ENCODE data around the gene NRG2.

NRG2 gene

GRCh38 chr5:139845846-139846681 lies 197.0 kb downstream of the NRG2 start:
- H3K4me2 ChIP-seq (ENCODE audit: low read length), result no peak overlapping the region
- H3K4me1 ChIP-seq, result no peaks in the 10 kb centered on the region
- H3K9ac ChIP-seq, result no peak overlapping the region
- no peaks in the 10 kb centered on the region for H3K27me3 ChIP-seq (ENCODE audit: control insufficient read depth, insufficient read depth, low read length)
- TF ChIP-seq CTCF (IDR thresholded peaks at IDR 0.05), result no peak
- H3K36me3 ChIP-seq (ENCODE audit: control insufficient read depth, insufficient read depth, low read length), result no peaks in the 10 kb centered on the region
- H3K4me3 ChIP-seq (ENCODE audit: low read depth, low read length), result no peak overlapping the region
- H3K79me2 ChIP-seq, result no peaks in the 10 kb centered on the region
- H2AFZ ChIP-seq, result no peak overlapping the region
- no peak overlapping the region for H3K27ac ChIP-seq
- no peaks in the 10 kb centered on the region for H3K9me3 ChIP-seq (ENCODE audit: control insufficient read depth, low read length)

GRCh38 chr5:139844472-139845145 lies 198.5 kb downstream of the NRG2 start:
- no peak overlapping the region for H2AFZ ChIP-seq
- H3K4me3 ChIP-seq (ENCODE audit: low read depth, low read length), result no peak overlapping the region
- no peaks in the 10 kb centered on the region for H3K9me3 ChIP-seq (ENCODE audit: control insufficient read depth, low read length)
- no peaks in the 10 kb centered on the region for H3K36me3 ChIP-seq (ENCODE audit: control insufficient read depth, insufficient read depth, low read length)
- no peak overlapping the region for H3K9ac ChIP-seq
- no peaks in the 10 kb centered on the region for H3K79me2 ChIP-seq
- TF ChIP-seq CTCF (IDR thresholded peaks at IDR 0.05), result peak; percentile 76
- H3K4me2 ChIP-seq (ENCODE audit: low read length), result no peak overlapping the region
- no peaks in the 10 kb centered on the region for H3K4me1 ChIP-seq
- H3K27ac ChIP-seq, result no peak overlapping the region
- H3K27me3 ChIP-seq (ENCODE audit: control insufficient read depth, insufficient read depth, low read length), result no peaks in the 10 kb centered on the region

- H3K4me3 ChIP-seq (ENCODE audit: low read depth, low read length), result no peak overlapping the region
- no peak overlapping the region for H3K9ac ChIP-seq
- H3K4me1 ChIP-seq, result no peaks in the 10 kb centered on the region
- no peak for TF ChIP-seq CTCF (IDR thresholded peaks at IDR 0.05)
- no peak overlapping the region for H3K27ac ChIP-seq
- H3K9me3 ChIP-seq (ENCODE audit: control insufficient read depth, low read length), result no peaks in the 10 kb centered on the region
- no peaks in the 10 kb centered on the region for H3K27me3 ChIP-seq (ENCODE audit: control insufficient read depth, insufficient read depth, low read length)
- H2AFZ ChIP-seq, result no peak overlapping the region
- H3K4me2 ChIP-seq (ENCODE audit: low read length), result no peak overlapping the region
- H3K79me2 ChIP-seq, result no peaks in the 10 kb centered on the region
- no peaks in the 10 kb centered on the region for H3K36me3 ChIP-seq (ENCODE audit: control insufficient read depth, insufficient read depth, low read length)
Measured at GRCh38 chr5:139843991-139844390, 199.1 kb downstream of the NRG2 start.

GRCh38 chr5:139842321-139842720 lies 200.8 kb downstream of the NRG2 start:
- Histone ChIP-seq H2AFZ (no peak overlapping the region), H3K9me3 (ENCODE audit: control insufficient read depth, low read length) (no peaks in the 10 kb centered on the region), H3K4me2 (ENCODE audit: low read length) (no peak overlapping the region), H3K9ac (no peak overlapping the region), H3K27me3 (ENCODE audit: control insufficient read depth, insufficient read depth, low read length) (no peaks in the 10 kb centered on the region), H3K4me1 (no peaks in the 10 kb centered on the region), H3K4me3 (ENCODE audit: low read depth, low read length) (no peak overlapping the region), H3K36me3 (ENCODE audit: control insufficient read depth, insufficient read depth, low read length) (no peaks in the 10 kb centered on the region), H3K27ac (no peak overlapping the region), H3K79me2 (no peaks in the 10 kb centered on the region)
- TF ChIP-seq CTCF (IDR thresholded peaks at IDR 0.05), result no peak

Data from parathyroid adenoma (tissue), 2 donors.